Mammary microvascular endothelial cell (primary cell): ENCODE measurements around the gene DTNBP1. TPM values are rescaled to one million over a fixed set of nuclear protein-coding genes. Genes with fewer than 3 reads are reported as not detected.

ENCODE experiments used
- total RNA-seq: library from RNA; depleted of rRNA; stranded (reverse); fragments of >200 nt; gene quantifications from 2 replicates; pipeline ENCODE4 v1.2.3, GENCODE V29; 2015

DTNBP1 gene
- total RNA-seq: 5.8 and 6.7 TPM in 2 replicates

GRCh38 chr6:15662326-15663129 is at the start of gene DTNBP1:
Gene DTNBP1, minus strand, starts transcription at chr6:15663028. Its CDS starts 159 bp downstream, at chr6:15662869.

